Astrocyte (in vitro differentiated cells and primary cell): ENCODE measurements around the gene CBX7. TPM values are rescaled to one million over a fixed set of nuclear protein-coding genes. Genes with fewer than 3 reads are reported as not detected.
A peak's percentile ranks its signal among the peaks of the same experiment; 100 is the strongest.

Source experiments
- DNase-seq: peaks from one replicate; pipeline ENCODE4 v3.0.0-alpha.2; 2010; ENCODE audit warnings: low read depth
- FAIRE-seq: peaks from 2 replicates; lab custom pipeline; 2011; peaks lifted over from hg19 to GRCh38; lab: Jason Lieb, UNC
- H2AFZ ChIP-seq: 2 replicates; pipeline ENCODE4 v1.6.0; 2012; ENCODE audit warnings: low read depth, low read length, inconsistent platforms
- H3K27ac ChIP-seq: 2 replicates; pipeline ENCODE4 v1.5.1; 2011; ENCODE audit warnings: low read depth, low read length, inconsistent platforms
- H3K27me3 ChIP-seq: 2 replicates; pipeline ENCODE4 v1.6.0; 2011; ENCODE audit warnings: low read length, inconsistent platforms; ENCODE audit not compliant: insufficient read depth
- H3K36me3 ChIP-seq: 2 replicates; pipeline ENCODE4 v1.5.1; 2011; ENCODE audit warnings: low read length, inconsistent platforms; ENCODE audit not compliant: insufficient read depth
- H3K4me1 ChIP-seq: 2 replicates; pipeline ENCODE4 v1.5.1; 2011; ENCODE audit warnings: low read length, inconsistent platforms; ENCODE audit not compliant: insufficient read depth
- H3K4me2 ChIP-seq: 2 replicates; pipeline ENCODE4 v1.6.0; 2012; ENCODE audit warnings: low read length, inconsistent platforms
- H3K4me3 ChIP-seq: 2 replicates; pipeline ENCODE4 v1.5.1; 2011; ENCODE audit warnings: low read depth, mild to moderate bottlenecking, low read length, inconsistent platforms; ENCODE audit not compliant: insufficient read depth
- H3K79me2 ChIP-seq: 2 replicates; pipeline ENCODE4 v1.6.0; 2012; ENCODE audit warnings: mild to moderate bottlenecking, low read length, inconsistent platforms; ENCODE audit not compliant: insufficient read depth
- H3K9ac ChIP-seq: 2 replicates; pipeline ENCODE4 v1.6.0; 2012; ENCODE audit warnings: mild to moderate bottlenecking, low read length, inconsistent platforms
- H3K9me3 ChIP-seq: 2 replicates; pipeline ENCODE4 v1.5.1; 2012; ENCODE audit warnings: low read depth, mild to moderate bottlenecking, low read length, inconsistent platforms; ENCODE audit not compliant: insufficient read depth
- H4K20me1 ChIP-seq: 2 replicates; pipeline ENCODE4 v1.6.0; 2012; ENCODE audit warnings: low read length, inconsistent platforms; ENCODE audit not compliant: insufficient read depth
- H3K27ac Mint-ChIP-seq: one replicate; pipeline ENCODE4 v1.8.0; 2021; ENCODE audit warnings: mild to moderate bottlenecking, mixed read lengths; ENCODE audit not compliant: unreplicated experiment
- H3K27me3 Mint-ChIP-seq: one replicate; pipeline ENCODE4 v1.8.0; 2021; ENCODE audit warnings: low read depth, mixed read lengths; ENCODE audit not compliant: unreplicated experiment
- H3K36me3 Mint-ChIP-seq: one replicate; pipeline ENCODE4 v1.8.0; 2021; ENCODE audit warnings: low read depth, mixed read lengths; ENCODE audit not compliant: unreplicated experiment
- H3K4me1 Mint-ChIP-seq: one replicate; pipeline ENCODE4 v1.8.0; 2021; ENCODE audit warnings: low read depth, mixed read lengths; ENCODE audit not compliant: unreplicated experiment
- H3K4me3 Mint-ChIP-seq: one replicate; pipeline ENCODE4 v1.8.0; 2021; ENCODE audit warnings: mild to moderate bottlenecking, moderate library complexity, mixed read lengths; ENCODE audit not compliant: unreplicated experiment
- H3K9me3 Mint-ChIP-seq: one replicate; pipeline ENCODE4 v1.8.0; 2021; ENCODE audit warnings: mild to moderate bottlenecking, mixed read lengths; ENCODE audit not compliant: unreplicated experiment
- EZH2 ChIP-seq: IDR thresholded peaks from 2 replicates; pipeline ENCODE4 v1.6.1; 2012; ENCODE audit warnings: mild to moderate bottlenecking, low read length, inconsistent platforms; ENCODE audit not compliant: insufficient read depth
- total RNA-seq: library from RNA; stranded (reverse); gene quantifications from 2 replicates; pipeline ENCODE4 v1.2.1, GENCODE V29; 2021
- TF ChIP-seq, protein P1 (sequence below): IDR thresholded peaks from 2 replicates; pipeline ENCODE4 v1.5.1; 2011; ENCODE audit warnings: low read depth, mild to moderate bottlenecking, inconsistent platforms, low read length, moderate library complexity; ENCODE audit not compliant: insufficient read depth

The CBX7 gene
- total RNA-seq, 1 donor from 2014 or later = 1.2 TPM

DNA sequence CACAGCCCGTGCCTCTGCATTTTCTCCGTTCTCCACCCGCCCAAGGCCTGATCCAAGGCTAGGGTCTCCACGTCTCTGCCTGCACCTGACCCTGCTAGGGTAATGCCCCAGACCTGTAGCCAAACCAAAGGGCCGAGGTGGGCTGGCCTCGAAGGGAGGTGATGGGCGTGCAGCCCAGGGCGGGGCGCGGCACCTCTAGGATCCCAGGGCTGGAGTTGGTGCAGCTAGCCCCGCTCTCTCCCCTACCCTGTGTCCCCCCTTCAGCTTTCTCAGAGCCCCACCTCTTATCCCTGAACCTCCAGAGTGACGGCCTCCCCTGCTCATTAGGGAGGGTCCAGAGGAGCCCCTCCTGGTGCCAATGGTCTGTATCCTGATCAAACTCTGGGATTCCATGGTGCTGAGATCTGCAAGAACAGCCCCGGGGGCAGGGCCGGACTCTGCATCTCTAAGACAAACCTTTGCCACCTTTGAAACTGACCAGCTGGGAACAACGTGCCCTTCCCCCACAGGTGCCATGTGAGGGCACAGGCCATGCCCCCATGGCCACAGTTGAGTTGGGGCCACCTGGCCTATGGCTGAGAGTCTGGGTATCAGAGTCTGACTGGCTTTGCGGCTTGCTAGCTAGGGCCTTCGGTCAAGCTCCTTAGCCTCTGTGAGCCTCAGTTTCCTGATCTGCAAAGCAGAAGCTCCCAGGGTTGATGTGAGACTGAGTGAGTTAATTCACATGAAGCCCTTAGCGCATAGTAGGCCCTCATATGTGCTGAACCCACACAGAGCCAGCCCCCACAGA lies 23.1 kb upstream of the CBX7 start:
- Histone ChIP-seq H4K20me1 (no peaks in the 10 kb centered on the region), H3K27me3 (no peaks in the 10 kb centered on the region), H3K36me3 (no peaks in the 10 kb centered on the region), H3K79me2 (no peaks in the 10 kb centered on the region), H3K4me2 (peak overlapping the region; percentile 66), H3K4me1 (peaks cover 56% of the 10 kb centered on the region), H3K4me3 (no peak overlapping the region), H3K9me3 (no peaks in the 10 kb centered on the region), H3K9ac (peak overlapping the region; percentile 75), H2AFZ (no peak overlapping the region), H3K27ac (peak overlapping the region; percentile 81)
- FAIRE-seq (no peak), DNase-seq (no peak)
- Mint-ChIP-seq H3K4me3 (no peak overlapping the region), H3K27me3 (peaks cover under 1% of the 10 kb centered on the region), H3K4me1 (peaks cover 37% of the 10 kb centered on the region), H3K36me3 (no peaks in the 10 kb centered on the region), H3K27ac (peak overlapping the region; percentile 99), H3K9me3 (no peaks in the 10 kb centered on the region)
- TF ChIP-seq, protein P1, sequence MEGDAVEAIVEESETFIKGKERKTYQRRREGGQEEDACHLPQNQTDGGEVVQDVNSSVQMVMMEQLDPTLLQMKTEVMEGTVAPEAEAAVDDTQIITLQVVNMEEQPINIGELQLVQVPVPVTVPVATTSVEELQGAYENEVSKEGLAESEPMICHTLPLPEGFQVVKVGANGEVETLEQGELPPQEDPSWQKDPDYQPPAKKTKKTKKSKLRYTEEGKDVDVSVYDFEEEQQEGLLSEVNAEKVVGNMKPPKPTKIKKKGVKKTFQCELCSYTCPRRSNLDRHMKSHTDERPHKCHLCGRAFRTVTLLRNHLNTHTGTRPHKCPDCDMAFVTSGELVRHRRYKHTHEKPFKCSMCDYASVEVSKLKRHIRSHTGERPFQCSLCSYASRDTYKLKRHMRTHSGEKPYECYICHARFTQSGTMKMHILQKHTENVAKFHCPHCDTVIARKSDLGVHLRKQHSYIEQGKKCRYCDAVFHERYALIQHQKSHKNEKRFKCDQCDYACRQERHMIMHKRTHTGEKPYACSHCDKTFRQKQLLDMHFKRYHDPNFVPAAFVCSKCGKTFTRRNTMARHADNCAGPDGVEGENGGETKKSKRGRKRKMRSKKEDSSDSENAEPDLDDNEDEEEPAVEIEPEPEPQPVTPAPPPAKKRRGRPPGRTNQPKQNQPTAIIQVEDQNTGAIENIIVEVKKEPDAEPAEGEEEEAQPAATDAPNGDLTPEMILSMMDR = no peak
- TF ChIP-seq EZH2 = no peak

DNA sequence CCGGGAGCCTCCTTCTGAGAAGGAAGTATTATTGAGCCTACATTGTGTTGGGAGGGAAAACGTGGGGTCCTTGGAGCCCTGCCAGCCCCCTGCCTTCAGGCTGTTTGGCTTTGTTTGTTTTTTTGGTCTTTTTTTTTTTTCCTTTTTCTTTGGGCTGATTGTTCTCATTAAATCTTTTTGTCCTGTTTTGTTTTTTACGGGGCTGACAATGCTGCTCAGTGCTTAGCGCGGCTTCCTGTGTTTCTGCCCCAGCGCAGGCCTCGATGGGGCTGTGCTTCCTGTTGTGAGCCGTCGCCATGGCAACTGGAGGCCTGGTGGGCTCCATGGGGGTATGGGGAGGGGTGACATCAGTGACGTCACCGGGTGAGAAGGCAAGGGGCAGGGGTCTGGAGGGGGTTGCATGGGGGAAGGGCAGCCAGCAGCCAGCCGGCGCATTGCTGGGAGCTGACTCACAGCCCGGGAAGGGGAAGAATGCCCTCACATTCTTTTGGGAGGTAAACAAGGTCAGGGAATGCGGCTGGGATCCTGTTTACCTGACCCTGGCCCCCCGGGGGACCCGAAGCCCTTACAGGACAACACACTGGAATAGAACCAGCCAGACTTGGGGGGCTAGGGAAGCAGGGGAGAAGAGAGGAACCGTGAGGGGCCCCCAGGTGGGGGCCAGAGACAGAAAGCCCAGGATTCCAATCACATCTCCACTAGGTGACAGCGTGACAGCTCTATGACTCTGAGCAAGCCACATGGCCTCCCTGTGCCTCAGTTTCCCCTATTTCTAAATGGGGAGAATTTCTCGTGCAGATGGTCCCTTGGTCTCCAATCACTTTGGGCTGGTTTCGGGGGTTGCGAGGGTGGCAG lies 22.2 kb upstream of the CBX7 start:
- Mint-ChIP-seq H3K4me3 (no peak overlapping the region), H3K9me3 (no peaks in the 10 kb centered on the region), H3K36me3 (no peaks in the 10 kb centered on the region), H3K4me1 (peaks cover 37% of the 10 kb centered on the region), H3K27ac (peak overlapping the region; percentile 99), H3K27me3 (peaks cover 2% of the 10 kb centered on the region)
- H3K36me3 ChIP-seq = no peaks in the 10 kb centered on the region
- peak; percentile 47 for FAIRE-seq
- peaks cover 56% of the 10 kb centered on the region for H3K4me1 ChIP-seq
- no peaks in the 10 kb centered on the region for H3K79me2 ChIP-seq
- H4K20me1 ChIP-seq = no peaks in the 10 kb centered on the region
- H3K27ac ChIP-seq = peak overlapping the region; percentile 81
- peak overlapping the region; percentile 75 for H3K9ac ChIP-seq
- no peaks in the 10 kb centered on the region for H3K9me3 ChIP-seq
- DNase-seq = peak; percentile 70
- peak overlapping the region; percentile 66 for H3K4me2 ChIP-seq
- peak overlapping the region; percentile 33 for H2AFZ ChIP-seq
- TF ChIP-seq, protein P1 = no peak
- no peak overlapping the region for H3K4me3 ChIP-seq
- no peaks in the 10 kb centered on the region for H3K27me3 ChIP-seq
